NCI-H1417 treated with DMSO at 0.1 percent for 48 hours (cell line): Measurements from ENCODE around the gene CLSTN3.

Source experiments
- DNase-seq: peaks from one replicate; lab custom pipeline; 2025; lab: John Stamatoyannopoulos, UW

CLSTN3 gene

GRCh38 chr12:7189398-7190267 is 59.5 kb downstream of the CLSTN3 start, which contains the start of gene PEX5:
Gene PEX5, plus strand, starts transcription at chr12:7189686. Its CDS starts 692 bp downstream, at chr12:7190378.
- DNase-seq, result peak; percentile 74

GRCh38 chr12:7190268-7191055 is 60.3 kb downstream of the CLSTN3 start:
- DNase-seq, result no peak

GRCh38 chr12:7193674-7194073 is 63.5 kb downstream of the CLSTN3 start:
- DNase-seq, result no peak

- no peak for DNase-seq
These were observed 67.7 kb downstream of the CLSTN3 start for GRCh38 chr12:7197841-7198240.

GRCh38 chr12:7203109-7203508 is 72.9 kb downstream of the CLSTN3 start:
- no peak for DNase-seq

GRCh38 chr12:7205091-7205490 is 74.9 kb downstream of the CLSTN3 start:
- DNase-seq, result no peak

- DNase-seq, result no peak
These were observed 76.5 kb downstream of the CLSTN3 start for GRCh38 chr12:7206691-7207090.

- no peak for DNase-seq
These were observed 77.9 kb downstream of the CLSTN3 start for GRCh38 chr12:7207866-7208625.
